ENCODE results near the gene GDNF. TPM values are rescaled to one million over a fixed set of nuclear protein-coding genes. Genes with fewer than 3 reads are reported as not detected.
"Not testable (repeated sequence)": the region's sequence is repeated elsewhere in the genome, so short reads cannot be mapped to it uniquely, and the experiment has no call there.

Gene GDNF
- total RNA-seq, 1 donor from 2014 or later = 0.51 TPM

DNA sequence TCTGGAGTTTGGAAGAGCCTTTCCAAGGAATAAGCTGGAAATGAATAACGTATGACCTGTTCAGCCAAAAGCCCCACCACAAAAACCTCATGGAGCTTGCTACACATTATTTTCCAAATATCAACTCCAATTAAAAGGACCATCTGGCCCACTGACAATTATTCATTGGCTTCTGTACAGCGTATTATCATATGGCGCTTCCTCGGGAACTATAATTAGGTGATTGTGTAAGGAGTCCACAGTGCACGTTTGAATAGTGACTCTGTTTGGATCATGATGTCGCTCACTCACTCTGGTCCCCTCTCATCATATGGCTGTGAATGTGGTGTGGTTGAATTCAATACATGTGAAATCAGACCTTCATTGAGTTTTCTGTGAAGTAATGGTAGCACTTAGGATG, 52.1 kb downstream of the GDNF start:
- Mint-ChIP-seq H3K36me3 (ENCODE audit: unreplicated experiment) (peaks cover 11% of the 10 kb centered on the region), H3K27me3 (ENCODE audit: unreplicated experiment) (no peaks in the 10 kb centered on the region), H3K4me3 (ENCODE audit: unreplicated experiment) (no peak overlapping the region), H3K9me3 (ENCODE audit: unreplicated experiment) (peaks cover 5% of the 10 kb centered on the region), H3K27ac (ENCODE audit: unreplicated experiment) (no peak overlapping the region), H3K4me1 (ENCODE audit: low read depth, unreplicated experiment) (peaks cover 10% of the 10 kb centered on the region)
- TF ChIP-seq CTCF (IDR thresholded peaks at IDR 0.05; ENCODE audit: partially characterized antibody, unreplicated experiment) = no peak
- no peak for DNase-seq

DNA sequence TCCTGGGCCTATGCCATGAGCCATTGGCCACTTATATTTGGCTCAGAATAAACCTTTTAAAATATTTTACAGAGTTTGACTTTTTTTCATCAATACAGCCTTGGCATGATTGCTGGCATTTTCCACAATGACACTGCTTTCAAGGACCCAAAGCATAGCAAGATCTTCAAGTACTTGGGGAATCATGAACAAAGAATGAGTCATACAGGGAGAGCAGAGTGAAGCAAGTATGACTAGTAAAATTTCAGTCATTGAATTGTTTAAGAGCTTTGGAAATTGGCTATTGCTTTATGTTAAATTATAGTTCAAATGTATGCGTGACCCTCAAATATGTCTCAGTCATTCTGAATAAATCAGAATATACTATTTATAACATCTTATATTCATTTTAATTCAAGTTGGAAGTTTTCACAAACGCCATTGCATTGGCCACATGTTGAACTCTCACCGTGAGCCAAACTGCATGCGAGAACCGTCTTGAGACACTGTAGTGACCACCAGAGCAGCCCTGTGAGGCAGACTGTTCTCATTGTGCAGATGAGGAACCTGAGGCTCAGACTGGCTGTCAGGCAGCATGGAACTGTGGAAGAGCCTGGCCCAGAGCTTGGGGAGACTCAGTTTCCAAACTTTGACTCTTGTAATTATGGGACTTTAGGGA, 52.9 kb downstream of the GDNF start:
- Mint-ChIP-seq H3K36me3 (ENCODE audit: unreplicated experiment) (peaks cover 7% of the 10 kb centered on the region), H3K4me1 (ENCODE audit: low read depth, unreplicated experiment) (peaks cover 10% of the 10 kb centered on the region), H3K27me3 (ENCODE audit: unreplicated experiment) (no peaks in the 10 kb centered on the region), H3K9me3 (ENCODE audit: unreplicated experiment) (peaks cover 5% of the 10 kb centered on the region), H3K4me3 (ENCODE audit: unreplicated experiment) (no peak overlapping the region), H3K27ac (ENCODE audit: unreplicated experiment) (no peak overlapping the region)
- TF ChIP-seq CTCF (IDR thresholded peaks at IDR 0.05; ENCODE audit: partially characterized antibody, unreplicated experiment) = no peak
- no peak for DNase-seq

GRCh38 chr5:37786416-37786815, 53.4 kb downstream of the GDNF start:
- Mint-ChIP-seq H3K4me3 (ENCODE audit: unreplicated experiment) (no peak overlapping the region), H3K9me3 (ENCODE audit: unreplicated experiment) (peaks cover 5% of the 10 kb centered on the region), H3K36me3 (ENCODE audit: unreplicated experiment) (peaks cover 7% of the 10 kb centered on the region), H3K4me1 (ENCODE audit: low read depth, unreplicated experiment) (peaks cover 5% of the 10 kb centered on the region), H3K27me3 (ENCODE audit: unreplicated experiment) (no peaks in the 10 kb centered on the region), H3K27ac (ENCODE audit: unreplicated experiment) (no peak overlapping the region)
- TF ChIP-seq CTCF (IDR thresholded peaks at IDR 0.05; ENCODE audit: partially characterized antibody, unreplicated experiment) = no peak
- DNase-seq = no peak

GRCh38 chr5:37781409-37781808, 58.4 kb downstream of the GDNF start:
- H3K4me1 Mint-ChIP-seq (ENCODE audit: low read depth, unreplicated experiment); DNase-seq; H3K9me3 Mint-ChIP-seq (ENCODE audit: unreplicated experiment); H3K27me3 Mint-ChIP-seq (ENCODE audit: unreplicated experiment); H3K36me3 Mint-ChIP-seq (ENCODE audit: unreplicated experiment); H3K27ac Mint-ChIP-seq (ENCODE audit: unreplicated experiment); H3K4me3 Mint-ChIP-seq (ENCODE audit: unreplicated experiment): not testable (repeated sequence)

DNA sequence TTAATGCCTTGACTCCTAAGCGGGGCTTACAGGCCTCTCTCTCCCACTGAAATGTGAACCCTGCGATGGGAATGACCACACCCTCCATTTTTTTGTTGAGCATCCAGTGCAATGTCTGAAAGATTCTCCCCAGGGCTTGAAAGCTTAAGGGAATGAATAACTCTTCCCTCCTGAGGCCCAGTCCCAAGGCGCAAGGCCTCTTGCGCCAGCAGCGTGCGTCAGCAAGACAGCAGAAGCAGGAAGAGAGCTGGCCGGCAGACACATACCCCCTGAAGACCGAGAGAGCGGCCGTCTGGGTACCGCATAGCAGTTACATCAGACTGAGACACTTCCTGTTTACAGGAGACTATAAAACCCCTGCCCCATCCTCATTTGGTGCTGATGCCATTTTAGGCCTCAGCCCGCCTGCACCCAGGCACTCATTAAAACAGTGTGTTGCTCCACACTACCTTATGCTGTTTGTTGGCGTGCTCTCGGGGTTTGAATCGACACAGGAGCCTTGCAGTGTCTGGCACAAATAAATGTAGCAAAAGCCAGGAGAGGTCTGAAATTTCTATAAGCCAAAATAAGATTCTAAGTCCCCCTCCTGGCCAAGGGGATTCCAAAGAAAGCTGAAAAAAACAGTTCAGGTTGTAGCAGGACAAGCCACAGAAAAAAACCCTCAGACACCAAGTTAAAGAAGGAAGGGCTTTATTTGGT, 62.3 kb downstream of the GDNF start:
- Mint-ChIP-seq H3K27ac (ENCODE audit: unreplicated experiment) (no peak overlapping the region), H3K36me3 (ENCODE audit: unreplicated experiment) (peaks cover 4% of the 10 kb centered on the region), H3K4me3 (ENCODE audit: unreplicated experiment) (no peak overlapping the region), H3K9me3 (ENCODE audit: unreplicated experiment) (peaks cover 5% of the 10 kb centered on the region), H3K27me3 (ENCODE audit: unreplicated experiment) (no peaks in the 10 kb centered on the region), H3K4me1 (ENCODE audit: low read depth, unreplicated experiment) (no peaks in the 10 kb centered on the region)
- no peak for TF ChIP-seq CTCF (IDR thresholded peaks at IDR 0.05; ENCODE audit: partially characterized antibody, unreplicated experiment)
- DNase-seq = no peak

Measured in glutamatergic neuron (in vitro differentiated cells).